DOHH2 (cell line): ENCODE measurements around the gene FASTK.

ENCODE experiments used
- H3F3A ChIP-seq: fragments of 200-600 bp; sonication (generic), shearing (Covaris generic); 2 replicates; pipeline ENCODE4 v1.6.0; 2016; ENCODE audit warnings: antibody characterized with exemption, mild to moderate bottlenecking; ENCODE audit not compliant: control insufficient read depth, insufficient read depth
- H3K27ac ChIP-seq: fragments of 200-600 bp; sonication (generic); 2 replicates; pipeline ENCODE4 v1.5.1; 2014; ENCODE audit warnings: low read depth, mild to moderate bottlenecking, low read length, moderate library complexity
- H3K27me3 ChIP-seq: fragments of 200-600 bp; sonication (generic); 2 replicates; pipeline ENCODE4 v1.6.1; 2014; ENCODE audit warnings: mild to moderate bottlenecking, low read length, mixed read lengths; ENCODE audit not compliant: control insufficient read depth
- H3K36me3 ChIP-seq: fragments of 200-600 bp; sonication (generic); 2 replicates; pipeline ENCODE4 v1.6.1; 2014; ENCODE audit warnings: mild to moderate bottlenecking, low read length, moderate library complexity, mixed read lengths; ENCODE audit not compliant: control insufficient read depth
- H3K4me1 ChIP-seq: fragments of 200-600 bp; sonication (generic); 2 replicates; pipeline ENCODE4 v1.6.1; 2014; ENCODE audit warnings: mild to moderate bottlenecking, low read length, mixed read lengths; ENCODE audit not compliant: control insufficient read depth
- H3K4me2 ChIP-seq: fragments of 200-600 bp; sonication (generic); 2 replicates; pipeline ENCODE4 v1.6.0; 2014; ENCODE audit warnings: mild to moderate bottlenecking, low read length, moderate library complexity
- H3K4me3 ChIP-seq: fragments of 200-600 bp; sonication (generic); 2 replicates; pipeline ENCODE4 v1.5.1; 2014; ENCODE audit warnings: mild to moderate bottlenecking, low read length, mixed read lengths
- H3K79me2 ChIP-seq: fragments of 200-600 bp; sonication (generic); 2 replicates; pipeline ENCODE4 v1.6.1; 2014; ENCODE audit warnings: mild to moderate bottlenecking, low read length, mixed read lengths; ENCODE audit not compliant: control insufficient read depth
- H3K9me2 ChIP-seq: fragments of 200-600 bp; sonication (generic); replicated peaks from 2 replicates; pipeline ENCODE4 v1.6.1; 2014; ENCODE audit warnings: mild to moderate bottlenecking, low read length, mixed read lengths; ENCODE audit not compliant: control insufficient read depth
- H3K9me3 ChIP-seq: fragments of 200-600 bp; sonication (generic); 2 replicates; pipeline ENCODE4 v1.6.1; 2014; ENCODE audit warnings: antibody characterized with exemption, low read length, mixed read lengths; ENCODE audit not compliant: control insufficient read depth, insufficient read depth
- H4K20me1 ChIP-seq: fragments of 200-600 bp; sonication (generic); 2 replicates; pipeline ENCODE4 v1.6.0; 2014; ENCODE audit warnings: low read depth, mild to moderate bottlenecking, antibody characterized with exemption, low read length, moderate library complexity; ENCODE audit not compliant: control insufficient read depth, insufficient read depth
- CTCF ChIP-seq: fragments of 200-600 bp; sonication (generic); IDR thresholded peaks from one replicate; pipeline ENCODE4 v1.5.1; 2014; ENCODE audit warnings: antibody characterized with exemption, mild to moderate bottlenecking, low read depth, low read length; ENCODE audit not compliant: poor library complexity, severe bottlenecking
- EZH2phosphoT487 ChIP-seq: fragments of 200-600 bp; sonication (generic); IDR thresholded peaks from 2 replicates; pipeline ENCODE4 v1.6.1; 2017; ENCODE audit warnings: borderline replicate concordance, mild to moderate bottlenecking, antibody characterized with exemption, low read length, moderate library complexity, mixed read lengths

Gene FASTK

GRCh38 chr7:151064454-151064853, 16.2 kb downstream of the FASTK start:
- Histone ChIP-seq H3K36me3 (peaks cover 68% of the 10 kb centered on the region), H3K9me2 (no peaks in the 10 kb centered on the region), H3K9me3 (no peaks in the 10 kb centered on the region), H3K4me2 (no peak overlapping the region), H3F3A (no peaks in the 10 kb centered on the region), H4K20me1 (peaks cover 7% of the 10 kb centered on the region; the same call in 1 of the 2 replicates), H3K4me1 (peaks cover 12% of the 10 kb centered on the region), H3K79me2 (peaks cover 30% of the 10 kb centered on the region), H3K4me3 (no peak overlapping the region), H3K27ac (no peak overlapping the region), H3K27me3 (no peaks in the 10 kb centered on the region)
- TF ChIP-seq CTCF (no peak), EZH2phosphoT487 (no peak)

- H3F3A ChIP-seq: peaks cover 7% of the 10 kb centered on the region
- TF ChIP-seq EZH2phosphoT487 (no peak), CTCF (no peak)
- H3K4me3 ChIP-seq: no peak overlapping the region
- H4K20me1 ChIP-seq: peaks cover 7% of the 10 kb centered on the region; the same call in 1 of the 2 replicates
- no peaks in the 10 kb centered on the region for H3K27me3 ChIP-seq
- peaks cover 22% of the 10 kb centered on the region for H3K4me1 ChIP-seq
- peaks cover 61% of the 10 kb centered on the region for H3K36me3 ChIP-seq
- no peak overlapping the region for H3K27ac ChIP-seq
- peaks cover 30% of the 10 kb centered on the region for H3K79me2 ChIP-seq
- no peaks in the 10 kb centered on the region for H3K9me3 ChIP-seq
- no peak overlapping the region for H3K4me2 ChIP-seq
- no peaks in the 10 kb centered on the region for H3K9me2 ChIP-seq
These were observed 17.4 kb downstream of the FASTK start for GRCh38 chr7:151063212-151063561.

- Histone ChIP-seq H3K79me2 (peaks cover 30% of the 10 kb centered on the region), H3K36me3 (peaks cover 55% of the 10 kb centered on the region), H3K9me2 (no peaks in the 10 kb centered on the region), H3K27me3 (no peaks in the 10 kb centered on the region), H4K20me1 (peaks cover 7% of the 10 kb centered on the region; the same call in 1 of the 2 replicates), H3K4me2 (no peak overlapping the region), H3K27ac (no peak overlapping the region), H3K4me3 (no peak overlapping the region), H3F3A (peaks cover 7% of the 10 kb centered on the region), H3K4me1 (peaks cover 23% of the 10 kb centered on the region), H3K9me3 (no peaks in the 10 kb centered on the region)
- TF ChIP-seq CTCF (no peak), EZH2phosphoT487 (no peak)
These were observed 18.0 kb downstream of the FASTK start for GRCh38 chr7:151062399-151063211.
